CD4-positive, CD25-positive, alpha-beta regulatory T cell (primary cell): ENCODE results near the gene ANKRD11. TPM values are rescaled to one million over a fixed set of nuclear protein-coding genes. Genes with fewer than 3 reads are reported as not detected.
"Not testable (repeated sequence)": the region's sequence is repeated elsewhere in the genome, so short reads cannot be mapped to it uniquely, and the experiment has no call there.

Source experiments
- ATAC-seq, 2 donors: fragments of 150-1000 bp; cut with Tn5 transposase; one replicate each; pipeline ENCODE4 v1.10.0; 2021; ENCODE audit warnings: low read depth in 2 of 2, moderate number of reproducible peaks in 2 of 2, moderate library complexity in 1 of 2
- DNase-seq, 3 donors: peaks; one replicate each; pipeline versions ENCODE4 v3.0.0 to v3.0.0-alpha.2; 2012 to 2022; ENCODE audit warnings: mixed read lengths in 1 of 3
- H3K27ac ChIP-seq: one replicate; pipeline ENCODE4 v1.7.0; 2013; ENCODE audit warnings: mild to moderate bottlenecking, low read length; ENCODE audit not compliant: insufficient read depth, poor library complexity, severe bottlenecking
- H3K27me3 ChIP-seq: one replicate; pipeline ENCODE4 v1.7.0; 2013; ENCODE audit warnings: low read length; ENCODE audit not compliant: control insufficient read depth, insufficient read depth
- H3K36me3 ChIP-seq: one replicate; pipeline ENCODE4 v1.7.0; 2013; ENCODE audit warnings: mild to moderate bottlenecking, low read length, moderate library complexity; ENCODE audit not compliant: control insufficient read depth, insufficient read depth
- H3K4me1 ChIP-seq: 2 replicates; pipeline ENCODE4 v1.7.0; 2013; ENCODE audit warnings: mild to moderate bottlenecking, low read length; ENCODE audit not compliant: insufficient read depth, control insufficient read depth, poor library complexity, severe bottlenecking
- H3K4me3 ChIP-seq: one replicate; pipeline ENCODE4 v1.7.0; 2013; ENCODE audit warnings: low read depth, mild to moderate bottlenecking, low read length, moderate library complexity
- H3K9me3 ChIP-seq, 2 experiments: 1 replicate in 1 of 2; 2 replicates in 1 of 2; pipeline ENCODE4 v1.7.0; 2013; ENCODE audit warnings: low read length in 2 of 2, mild to moderate bottlenecking in 1 of 2, moderate library complexity in 1 of 2; ENCODE audit not compliant: control insufficient read depth in 2 of 2
- H3K27ac Mint-ChIP-seq, 3 donors: one replicate each; pipeline ENCODE4 v1.8.0; 2020 to 2022; ENCODE audit warnings: mild to moderate bottlenecking in 3 of 3, mixed read lengths in 3 of 3, moderate library complexity in 2 of 3
- H3K27me3 Mint-ChIP-seq: one replicate; pipeline ENCODE4 v1.8.0; 2022; ENCODE audit warnings: mild to moderate bottlenecking, mixed read lengths
- H3K36me3 Mint-ChIP-seq: one replicate; pipeline ENCODE4 v1.8.0; 2020; ENCODE audit warnings: mixed read lengths
- H3K4me1 Mint-ChIP-seq, 4 donors: one replicate each; pipeline ENCODE4 v1.8.0; 2020 to 2022; ENCODE audit warnings: mixed read lengths in 4 of 4, mild to moderate bottlenecking in 1 of 4
- H3K4me3 Mint-ChIP-seq, 4 donors: one replicate each; pipeline ENCODE4 v1.8.0; 2020 to 2022; ENCODE audit warnings: mild to moderate bottlenecking in 4 of 4, mixed read lengths in 4 of 4, moderate library complexity in 3 of 4
- H3K9me3 Mint-ChIP-seq, 7 donors: one replicate each; pipeline ENCODE4 v1.8.0; 2020 to 2022; ENCODE audit warnings: mixed read lengths in 7 of 7, mild to moderate bottlenecking in 3 of 7, moderate library complexity in 2 of 7
- polyA plus RNA-seq, 4 donors: library from polyadenylated mRNA; unstranded; fragments of 300-500 nt; fragmentation: Illumina TruSeq; gene quantifications; one replicate each; pipeline ENCODE4 v1.2.3, GENCODE V29; 2021
- total RNA-seq: library from RNA; stranded (reverse); gene quantifications from one replicate; pipeline ENCODE4 v1.2.3, GENCODE V29; 2022

ANKRD11 gene
- total and polyA plus RNA-seq, 5 donors from 2014 or later, result 8.7 to 323 (median 18.6) TPM

DNA sequence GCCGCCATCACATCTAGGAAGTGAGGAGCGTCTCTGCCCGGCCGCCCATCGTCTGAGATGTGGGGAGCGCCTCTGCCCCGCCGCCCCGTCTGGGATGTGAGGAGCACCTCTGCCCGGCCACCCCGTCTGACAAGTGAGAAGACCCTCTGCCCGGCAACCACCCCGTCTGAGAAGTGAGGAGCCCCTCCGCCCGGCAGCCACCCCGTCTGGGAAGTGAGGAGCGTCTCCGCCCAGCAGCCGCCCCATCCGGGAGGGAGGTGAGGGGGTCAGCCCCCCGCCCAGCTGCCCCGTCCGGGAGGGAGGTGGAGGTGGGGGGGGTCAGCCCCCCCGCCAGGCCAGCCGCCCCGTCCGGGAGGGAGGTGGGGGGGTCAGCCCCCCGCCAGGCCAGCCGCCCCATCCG, 27.7 kb downstream of the ANKRD11 start:
- H3K27ac Mint-ChIP-seq, result peak overlapping the region in 1 of 3 donors; percentile 20
- not testable (repeated sequence) for H3K36me3 ChIP-seq, DNase-seq, ATAC-seq, H3K9me3 ChIP-seq, H3K4me3 ChIP-seq, H3K27me3 Mint-ChIP-seq, H3K9me3 Mint-ChIP-seq, H3K27me3 ChIP-seq, H3K4me3 Mint-ChIP-seq, H3K27ac ChIP-seq
- H3K36me3 Mint-ChIP-seq, result peaks cover 18% of the 10 kb centered on the region
- peaks cover 34 to 83% (median 54%) of the 10 kb centered on the region in 4 donors for H3K4me1 Mint-ChIP-seq
- peaks cover 68% of the 10 kb centered on the region for H3K4me1 ChIP-seq

DNA sequence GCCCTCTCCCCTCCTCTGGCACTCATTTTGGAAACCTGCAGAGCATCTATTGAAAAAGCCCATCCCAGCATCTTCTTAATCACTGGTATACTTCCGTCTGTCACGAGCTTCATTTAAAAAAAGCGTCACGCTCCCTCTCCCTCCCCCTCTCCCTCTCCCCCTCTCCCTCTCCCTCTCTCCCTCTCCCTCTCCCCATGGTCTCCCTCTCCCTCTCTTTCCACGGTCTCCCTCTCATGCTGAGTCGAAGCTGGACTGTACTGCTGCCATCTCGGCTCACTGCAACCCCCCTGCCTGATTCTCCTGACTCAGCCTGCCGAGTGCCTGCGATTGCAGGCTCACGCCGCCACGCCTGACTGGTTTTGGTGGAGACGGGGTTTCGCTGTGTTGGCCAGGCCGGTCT, 28.5 kb downstream of the ANKRD11 start:
- not testable (repeated sequence) for H3K9me3 Mint-ChIP-seq, ATAC-seq, H3K4me3 ChIP-seq, H3K4me3 Mint-ChIP-seq, H3K27me3 ChIP-seq, DNase-seq, H3K9me3 ChIP-seq, H3K36me3 ChIP-seq, H3K27ac ChIP-seq, H3K27me3 Mint-ChIP-seq
- H3K36me3 Mint-ChIP-seq, result peaks cover 17% of the 10 kb centered on the region
- peaks cover 66% of the 10 kb centered on the region for H3K4me1 ChIP-seq
- H3K27ac Mint-ChIP-seq, result peak overlapping the region in 2 of 3 donors; percentile 27 to 89
- peaks cover 35 to 78% (median 54%) of the 10 kb centered on the region in 4 donors for H3K4me1 Mint-ChIP-seq

DNA sequence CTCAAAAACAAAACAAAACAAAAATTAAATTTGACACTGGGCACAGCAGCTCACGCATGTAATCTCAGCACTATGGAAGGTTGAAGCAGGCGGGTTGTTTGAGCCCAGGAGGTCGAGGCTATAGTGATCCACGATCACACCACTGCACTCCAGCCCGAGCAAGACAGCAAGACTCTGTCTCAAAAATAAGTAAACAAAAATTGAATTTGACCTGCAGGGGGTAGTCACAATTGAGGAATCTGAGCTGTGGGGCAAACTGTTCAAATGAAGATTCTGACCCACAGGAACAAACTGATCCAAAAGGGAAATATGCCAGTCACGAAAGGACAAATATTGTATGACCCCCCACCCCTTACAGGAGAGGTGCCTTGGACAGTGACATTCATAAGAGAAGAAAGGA, 29.8 kb downstream of the ANKRD11 start:
- H3K9me3 Mint-ChIP-seq, result no peaks in the 10 kb centered on the region
- Histone ChIP-seq H3K4me1 (peaks cover 65% of the 10 kb centered on the region), H3K27ac (no peak overlapping the region), H3K9me3 (no peaks in the 10 kb centered on the region), H3K27me3 (no peaks in the 10 kb centered on the region), H3K4me3 (peak overlapping the region; percentile 13), H3K36me3 (peaks cover 3% of the 10 kb centered on the region)
- peaks cover 20% of the 10 kb centered on the region for H3K36me3 Mint-ChIP-seq
- H3K4me1 Mint-ChIP-seq, result peaks cover 34 to 77% (median 52%) of the 10 kb centered on the region in 4 donors
- peak overlapping the region; percentile 12 to 34 (median 27) for H3K27ac Mint-ChIP-seq
- no peak for ATAC-seq
- no peaks in the 10 kb centered on the region for H3K27me3 Mint-ChIP-seq
- peak overlapping the region in 3 of 4 donors; percentile 4 to 48 (median 32) for H3K4me3 Mint-ChIP-seq
- no peak for DNase-seq

DNA sequence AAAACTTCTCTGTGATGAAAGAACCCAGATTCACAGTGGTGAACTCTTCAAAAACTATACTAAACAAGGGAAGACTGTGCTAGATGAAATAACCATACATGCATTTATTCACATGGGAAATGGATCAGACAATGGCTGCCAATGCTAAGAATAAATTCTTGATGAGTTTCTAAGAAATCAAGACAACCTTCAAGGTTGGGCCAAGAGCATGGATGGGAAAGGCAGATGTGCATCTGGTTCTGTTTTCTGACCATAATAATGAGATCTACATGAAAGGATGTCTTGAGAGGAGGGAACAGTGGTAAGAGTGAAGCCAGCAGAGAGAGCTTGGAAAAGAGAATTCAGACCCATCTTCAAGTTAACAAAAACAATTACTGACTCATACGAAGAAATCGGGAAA, 31.4 kb downstream of the ANKRD11 start:
- H3K4me3 Mint-ChIP-seq, result peak overlapping the region; percentile 8 to 40 (median 17)
- no peaks in the 10 kb centered on the region for H3K27me3 ChIP-seq

DNA sequence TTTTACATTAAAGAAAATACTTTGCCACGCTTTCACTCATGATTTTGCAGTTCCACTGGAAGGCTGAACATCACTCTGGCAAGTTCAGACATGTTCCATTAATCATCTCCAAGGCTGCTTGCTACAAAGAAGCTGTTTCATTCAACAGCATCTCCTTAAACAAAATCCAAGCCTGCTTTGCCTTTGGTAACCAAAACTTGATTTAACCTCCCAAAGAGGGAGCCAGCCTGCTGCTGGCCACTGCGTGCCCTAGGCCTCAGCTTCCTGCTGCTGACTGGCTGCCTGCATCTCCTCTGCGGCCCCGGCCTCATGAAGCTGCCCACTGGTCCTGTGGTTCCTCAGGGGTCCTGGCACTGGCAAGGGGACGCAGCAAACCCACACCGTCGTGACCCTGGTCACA, 31.8 kb downstream of the ANKRD11 start:
- no peaks in the 10 kb centered on the region for H3K9me3 Mint-ChIP-seq
- no peaks in the 10 kb centered on the region for H3K9me3 ChIP-seq
- H3K4me1 ChIP-seq, result peaks cover 70% of the 10 kb centered on the region
- H3K36me3 ChIP-seq, result peaks cover 3% of the 10 kb centered on the region
- peak overlapping the region in 3 of 4 donors; percentile 17 to 40 (median 25) for H3K4me3 Mint-ChIP-seq
- H3K27me3 Mint-ChIP-seq, result no peaks in the 10 kb centered on the region
- ATAC-seq (no peak), DNase-seq (no peak)
- H3K27ac ChIP-seq, result no peak overlapping the region
- no peak overlapping the region for H3K4me3 ChIP-seq
- H3K4me1 Mint-ChIP-seq, result peaks cover 36 to 74% (median 51%) of the 10 kb centered on the region in 4 donors
- no peaks in the 10 kb centered on the region for H3K27me3 ChIP-seq
- H3K36me3 Mint-ChIP-seq, result peaks cover 13% of the 10 kb centered on the region
- peak overlapping the region in 1 of 3 donors; percentile 28 for H3K27ac Mint-ChIP-seq

More for the DNA sequence above, 31.4 kb downstream of the ANKRD11 start:
- Mint-ChIP-seq H3K4me1 (peaks cover 33 to 74% (median 49%) of the 10 kb centered on the region in 4 donors), H3K9me3 (no peaks in the 10 kb centered on the region), H3K27ac (peak overlapping the region in 1 of 3 donors; percentile 28), H3K36me3 (peaks cover 13% of the 10 kb centered on the region), H3K27me3 (no peaks in the 10 kb centered on the region)
- DNase-seq (no peak), ATAC-seq (no peak)
- H3K27ac ChIP-seq, result no peak overlapping the region
- peak overlapping the region; percentile 24 for H3K4me3 ChIP-seq
- H3K9me3 ChIP-seq, result no peaks in the 10 kb centered on the region
- H3K4me1 ChIP-seq, result peaks cover 66% of the 10 kb centered on the region
- H3K36me3 ChIP-seq, result peaks cover 3% of the 10 kb centered on the region

DNA sequence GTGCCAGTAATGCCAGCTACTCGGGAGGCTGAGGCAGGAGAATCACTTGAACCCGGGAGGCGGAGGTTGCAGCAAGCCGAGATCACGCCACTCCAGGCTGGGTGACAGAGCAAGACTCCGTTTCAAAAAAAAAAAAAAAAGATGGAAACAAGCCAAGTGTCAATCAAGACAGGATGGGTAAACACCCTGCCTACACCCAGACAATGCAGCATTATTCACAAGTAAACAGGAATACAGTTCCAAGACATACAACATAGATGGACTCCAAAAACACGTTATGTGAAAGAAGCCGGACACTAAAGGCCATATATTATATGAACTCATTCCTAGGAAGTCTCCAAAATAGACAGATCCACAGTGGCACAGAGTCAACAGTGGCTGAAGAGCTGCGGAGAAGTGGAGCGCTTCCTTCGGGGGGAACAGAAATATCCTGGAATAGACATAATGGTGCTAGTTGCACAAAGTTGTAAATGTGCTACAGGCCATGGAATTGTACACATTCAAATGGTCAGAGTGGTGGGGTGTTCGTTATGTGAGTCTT, 33.9 kb downstream of the ANKRD11 start:
- Histone ChIP-seq H3K36me3 (peaks cover 3% of the 10 kb centered on the region), H3K4me3 (no peak overlapping the region), H3K27ac (no peak overlapping the region), H3K27me3 (no peaks in the 10 kb centered on the region), H3K4me1 (peaks cover 86% of the 10 kb centered on the region), H3K9me3 (no peaks in the 10 kb centered on the region)
- Mint-ChIP-seq H3K4me1 (peaks cover 45 to 84% (median 58%) of the 10 kb centered on the region in 4 donors), H3K36me3 (peaks cover 9% of the 10 kb centered on the region), H3K27ac (peak overlapping the region in 1 of 3 donors; percentile 69), H3K4me3 (peak overlapping the region in 2 of 4 donors; percentile 18 to 53), H3K27me3 (no peaks in the 10 kb centered on the region), H3K9me3 (no peaks in the 10 kb centered on the region)
- DNase-seq, result no peak
- no peak for ATAC-seq

DNA sequence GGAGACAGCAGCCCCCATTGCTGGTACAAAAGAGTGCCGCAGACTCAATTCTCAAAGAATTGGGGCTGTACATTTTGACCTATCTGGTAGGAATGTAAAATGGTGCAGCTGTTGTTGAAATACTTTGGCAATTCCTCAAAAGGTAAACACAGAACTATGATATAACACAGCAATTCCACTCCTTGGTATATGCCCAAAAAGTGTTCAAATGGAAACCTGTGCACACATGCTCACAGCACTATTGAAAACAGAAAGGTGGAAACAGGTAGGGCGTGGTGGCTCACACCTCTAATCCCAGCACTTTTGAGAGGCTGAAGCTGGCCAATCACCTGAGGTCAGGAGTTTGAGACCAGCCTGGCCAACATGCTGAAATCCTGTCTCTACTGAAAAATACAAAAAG, 34.7 kb downstream of the ANKRD11 start:
- no peaks in the 10 kb centered on the region for H3K9me3 Mint-ChIP-seq
- H3K4me3 ChIP-seq, result peak overlapping the region; percentile 53
- peaks cover 42 to 84% (median 61%) of the 10 kb centered on the region in 4 donors for H3K4me1 Mint-ChIP-seq
- no peaks in the 10 kb centered on the region for H3K27me3 Mint-ChIP-seq
- peak overlapping the region in 2 of 3 donors; percentile 59 to 67 for H3K27ac Mint-ChIP-seq
- H3K36me3 Mint-ChIP-seq, result peaks cover 9% of the 10 kb centered on the region
- H3K27ac ChIP-seq, result no peak overlapping the region
- H3K36me3 ChIP-seq, result peaks cover 3% of the 10 kb centered on the region
- H3K4me3 Mint-ChIP-seq, result peak overlapping the region in 2 of 4 donors; percentile 18 to 41
- DNase-seq, result no peak
- no peaks in the 10 kb centered on the region for H3K27me3 ChIP-seq
- H3K9me3 ChIP-seq, result no peaks in the 10 kb centered on the region
- peaks cover 88% of the 10 kb centered on the region for H3K4me1 ChIP-seq
- no peak for ATAC-seq

DNA sequence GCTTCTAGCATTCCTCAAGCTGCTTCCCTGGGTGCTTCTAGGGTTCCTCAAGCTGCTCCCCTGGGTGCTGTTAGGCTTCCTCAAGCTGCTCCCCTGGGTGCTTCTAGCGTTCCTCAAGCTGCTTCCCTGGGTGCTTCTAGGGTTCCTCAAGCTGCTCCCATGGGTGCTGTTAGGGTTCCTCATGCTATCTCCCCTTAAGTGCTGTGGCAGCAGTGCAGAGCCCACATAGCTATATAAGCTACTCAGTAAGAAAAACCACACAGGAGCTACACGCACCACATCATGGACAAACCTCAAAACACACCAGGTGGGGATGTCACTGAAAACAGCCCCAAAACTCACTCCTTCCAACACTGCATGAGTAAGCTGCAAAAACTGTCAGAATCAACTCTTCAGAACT, 35.2 kb downstream of the ANKRD11 start:
- H3K4me1 ChIP-seq, result peaks cover 88% of the 10 kb centered on the region
- ATAC-seq (peak; percentile 44 to 51), DNase-seq (peak in 1 of 3 donors; percentile 64)
- no peaks in the 10 kb centered on the region for H3K27me3 Mint-ChIP-seq
- peaks cover 3% of the 10 kb centered on the region for H3K36me3 ChIP-seq
- H3K9me3 ChIP-seq, result no peaks in the 10 kb centered on the region
- peak overlapping the region in 3 of 4 donors; percentile 18 to 41 (median 30) for H3K4me3 Mint-ChIP-seq
- H3K4me3 ChIP-seq, result peak overlapping the region; percentile 53
- H3K4me1 Mint-ChIP-seq, result peaks cover 43 to 84% (median 61%) of the 10 kb centered on the region in 4 donors
- no peak overlapping the region for H3K27ac ChIP-seq
- H3K36me3 Mint-ChIP-seq, result peaks cover 9% of the 10 kb centered on the region
- no peaks in the 10 kb centered on the region for H3K27me3 ChIP-seq
- no peaks in the 10 kb centered on the region for H3K9me3 Mint-ChIP-seq
- peak overlapping the region; percentile 6 to 67 (median 59) for H3K27ac Mint-ChIP-seq
